D341Med (cell line): ENCODE results near the gene RASSF9.

Source experiments
- DNase-seq: peaks from one replicate; pipeline ENCODE4 v3.0.0; 2012; ENCODE audit warnings: low spot score

RASSF9 gene

DNA sequence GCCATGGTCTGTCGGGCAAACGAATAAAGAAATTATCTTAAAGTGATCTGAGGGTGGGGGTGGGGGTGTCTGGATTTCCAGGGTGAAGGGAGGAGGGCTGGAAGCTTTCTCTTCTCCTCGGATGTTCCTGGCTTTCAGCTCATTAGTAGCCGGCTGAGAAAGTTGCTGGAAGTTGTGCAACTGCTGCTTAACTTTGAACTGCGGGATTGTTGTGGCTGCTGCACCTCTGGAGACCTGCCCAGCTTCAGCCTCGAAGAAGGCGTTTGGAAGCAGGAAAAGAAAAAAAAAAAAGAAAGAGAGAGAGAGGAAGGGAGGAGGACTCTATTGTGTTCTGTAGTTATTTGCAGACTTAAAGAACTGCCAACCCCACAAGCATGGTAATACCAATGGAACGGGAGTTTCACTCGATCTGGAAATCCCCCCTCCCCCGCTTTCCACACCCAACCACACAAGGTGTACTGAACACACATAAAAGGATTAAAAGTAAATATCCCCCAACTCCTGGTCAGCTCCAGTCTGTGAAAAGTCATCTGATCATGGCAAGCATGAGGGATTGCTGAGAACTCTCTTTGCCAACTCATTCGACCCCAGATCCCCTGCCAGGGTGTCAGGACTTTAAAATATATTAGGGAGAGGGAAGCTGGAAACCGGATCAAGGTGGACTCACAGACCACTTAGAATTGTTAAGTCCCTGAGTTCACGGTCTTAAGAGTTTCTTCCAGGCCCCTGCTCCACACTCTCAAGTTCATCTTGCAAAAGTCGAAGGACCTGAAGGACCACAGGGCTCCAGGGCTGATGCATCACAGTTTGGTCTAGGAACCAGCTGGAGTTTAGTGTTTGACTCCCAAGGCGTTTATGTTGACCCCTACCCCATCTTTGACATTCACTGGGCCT lies at the start of gene RASSF9:
RASSF9 (minus strand) TSS at position 213 of the 894 bp plus-strand sequence; CDS start at position 5, 208 bp downstream.
- no peak for DNase-seq

DNA sequence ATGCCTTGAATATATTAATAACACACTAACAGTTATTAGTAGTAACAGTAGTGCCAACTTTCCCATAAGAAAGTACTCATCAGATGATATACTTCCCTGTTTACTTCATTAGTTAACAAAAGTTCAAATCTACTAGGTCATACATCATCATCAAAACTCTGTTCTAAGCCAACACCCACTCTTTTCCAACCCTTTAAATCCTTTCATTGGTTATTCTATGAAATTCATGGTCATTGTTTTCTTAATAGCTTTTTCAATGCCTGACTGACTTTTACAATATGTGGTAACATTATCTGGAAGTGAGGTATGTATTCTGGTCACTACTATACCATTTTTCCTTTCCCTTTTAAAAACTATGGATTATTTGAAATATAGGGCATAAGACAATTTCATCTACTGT lies 47.6 kb upstream of the RASSF9 start:
- no peak for DNase-seq

DNA sequence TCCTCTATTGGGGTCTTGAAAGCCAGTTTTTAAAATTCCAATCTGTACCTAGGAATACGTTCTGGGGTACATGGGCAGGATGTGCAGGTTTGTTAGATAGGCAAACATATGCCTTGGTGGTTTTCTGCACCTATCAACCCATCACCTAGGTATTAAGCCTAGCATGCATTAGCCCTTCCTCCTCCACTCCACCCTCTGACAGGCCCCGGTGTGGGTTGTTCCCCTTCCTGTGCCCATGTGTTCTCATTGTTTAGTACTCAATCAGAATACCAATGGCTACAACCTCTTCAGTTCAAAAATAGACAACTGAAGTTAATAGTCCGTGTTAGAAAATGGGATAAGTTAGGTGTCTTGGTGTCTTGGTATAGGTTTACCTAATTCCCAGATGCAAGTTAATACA lies 41.2 kb upstream of the RASSF9 start:
- no peak for DNase-seq

DNA sequence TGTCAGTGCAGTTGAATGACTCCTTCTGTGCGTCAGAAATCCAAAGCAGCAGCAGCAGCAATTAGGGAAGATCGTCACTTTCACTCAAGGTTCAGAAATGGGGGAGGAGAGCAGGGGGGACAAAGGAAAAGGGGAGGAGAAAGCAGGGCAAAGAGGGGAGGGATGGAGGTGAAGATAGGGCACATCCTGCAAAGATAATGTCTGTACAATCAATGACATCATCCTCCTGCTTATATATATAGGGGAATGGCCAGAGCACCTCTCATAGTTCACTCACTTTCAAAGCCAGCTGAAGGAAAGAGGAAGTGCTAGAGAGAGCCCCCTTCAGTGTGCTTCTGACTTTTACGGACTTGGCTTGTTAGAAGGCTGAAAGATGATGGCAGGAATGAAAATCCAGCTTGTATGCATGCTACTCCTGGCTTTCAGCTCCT lies 37.8 kb upstream of the RASSF9 start, which contains the start of gene NTS:
NTS (plus strand) TSS at position 265 of the 431 bp plus-strand sequence; CDS start at position 374, 109 bp downstream.
- no peak for DNase-seq

DNA sequence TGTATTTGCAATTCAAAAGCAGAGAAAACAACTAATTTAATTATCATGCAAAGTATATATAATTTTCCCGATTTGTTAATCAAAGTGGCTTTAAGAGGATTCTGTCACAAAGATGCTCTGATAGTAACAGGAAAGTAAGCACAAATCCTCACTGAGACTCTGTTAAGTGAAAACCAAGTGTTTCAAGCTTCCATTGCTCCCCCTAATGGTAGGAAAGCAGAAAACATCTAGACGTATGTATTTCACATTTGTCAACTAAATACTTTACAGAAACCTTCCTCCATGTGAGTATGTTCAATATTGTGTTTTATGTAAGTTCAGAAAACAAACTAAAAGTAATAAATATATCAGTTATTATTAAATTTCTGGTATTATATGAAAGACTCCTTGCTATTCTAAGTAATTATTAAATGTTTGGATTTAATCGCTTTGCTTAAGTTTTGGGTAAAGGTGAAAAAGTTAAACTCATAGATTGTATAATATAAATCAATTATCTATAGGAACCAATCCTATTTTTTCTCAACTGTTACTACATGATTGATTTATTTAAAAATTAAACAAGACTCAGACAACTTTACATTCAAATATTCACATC lies 36.4 kb upstream of the RASSF9 start:
- DNase-seq: peak; percentile 28

DNA sequence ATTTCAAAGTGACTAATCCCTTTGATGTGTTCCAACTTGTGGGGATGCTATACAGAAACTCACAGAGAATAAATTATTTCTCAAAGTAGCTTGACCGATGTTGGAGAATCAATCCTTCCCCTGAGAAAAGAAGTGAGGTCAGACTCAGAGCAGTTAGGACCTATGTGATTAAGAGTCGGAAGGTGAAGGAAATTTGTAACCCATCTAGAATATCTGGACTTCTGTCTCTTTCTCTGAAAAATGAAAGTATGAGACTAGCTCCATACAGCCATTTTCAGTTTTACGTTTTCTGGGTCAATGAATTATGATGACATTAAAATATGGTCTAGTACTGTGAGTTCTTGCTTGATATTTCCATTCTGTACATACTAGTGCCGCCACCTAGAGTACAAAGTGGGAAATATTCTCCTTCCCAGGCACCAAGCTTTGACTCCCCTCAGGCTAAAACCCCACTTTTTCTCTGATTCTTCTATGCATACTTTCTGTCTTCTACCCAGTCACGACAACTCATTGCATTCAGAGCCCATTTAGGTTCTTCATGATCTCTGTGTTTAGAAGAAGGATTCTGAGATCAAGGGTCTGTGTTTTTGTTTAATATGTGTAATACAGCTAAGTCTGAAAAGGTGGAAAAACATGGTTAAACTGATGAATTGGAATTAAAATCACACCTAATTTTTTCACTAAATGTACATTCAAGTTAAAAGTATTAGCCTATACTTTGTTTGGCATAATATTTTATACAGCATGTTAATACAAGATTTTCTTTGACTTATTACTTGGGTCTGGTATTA lies 31.0 kb upstream of the RASSF9 start:
- peak; percentile 52 for DNase-seq

DNA sequence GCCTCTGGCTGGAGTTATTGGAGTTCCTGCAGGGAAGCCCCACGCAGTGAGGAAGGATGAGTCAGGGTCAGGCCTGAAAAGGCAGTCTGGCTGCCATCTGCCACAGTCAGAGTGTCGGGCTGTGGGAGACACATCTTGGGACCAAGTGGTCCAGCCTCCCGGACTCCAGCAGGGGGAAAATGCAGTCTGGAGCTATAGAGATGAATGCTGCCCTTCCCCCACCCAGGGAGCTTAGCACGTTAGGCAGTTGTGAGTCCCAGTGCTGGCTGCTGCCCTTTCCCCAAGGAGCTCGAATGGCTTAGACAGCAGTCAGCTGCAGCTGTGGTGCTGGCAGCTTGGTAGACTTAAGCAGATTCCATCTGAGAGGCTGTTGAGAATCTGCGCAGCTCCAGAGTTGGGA lies 29.7 kb upstream of the RASSF9 start:
- peak; percentile 34 for DNase-seq

DNA sequence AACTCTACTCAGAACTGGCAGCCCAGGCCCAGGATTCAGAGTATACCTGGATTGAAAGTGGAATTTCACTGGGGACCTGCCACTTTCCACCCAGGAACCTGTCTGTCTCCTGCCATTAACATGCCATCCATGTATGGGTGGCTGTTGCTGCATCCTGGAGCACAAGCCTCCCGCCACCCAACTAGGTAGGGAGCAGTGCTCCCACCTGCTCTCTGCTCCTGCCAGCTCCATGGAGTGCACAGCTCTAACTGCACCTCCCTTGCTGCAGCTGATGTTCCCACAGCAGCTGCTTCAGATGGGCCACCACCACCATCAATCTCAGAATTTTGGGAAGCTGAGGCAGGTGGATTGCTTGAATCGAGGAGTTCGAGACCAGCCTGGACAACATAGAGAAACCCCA lies 20.8 kb upstream of the RASSF9 start:
- DNase-seq: no peak

DNA sequence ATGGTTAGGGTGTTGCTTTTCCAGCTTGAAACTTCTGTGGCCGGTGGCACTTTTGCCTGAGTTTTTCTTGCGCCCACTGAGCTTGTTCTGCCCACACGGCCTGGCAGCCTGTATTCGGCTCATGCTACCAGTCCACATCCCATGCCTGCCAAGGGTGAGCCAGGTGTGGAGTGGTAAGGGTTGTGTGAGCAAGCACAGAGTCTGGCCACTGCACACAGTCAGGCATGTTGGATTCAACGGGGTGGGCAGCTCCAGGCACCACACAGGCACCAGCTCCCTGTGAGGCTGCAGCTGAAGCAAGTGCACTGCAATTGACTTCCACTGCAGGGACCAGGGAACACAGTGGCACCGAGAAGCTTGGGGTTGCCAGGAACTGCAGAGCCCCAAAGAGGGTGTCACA lies 19.1 kb upstream of the RASSF9 start:
- no peak for DNase-seq

DNA sequence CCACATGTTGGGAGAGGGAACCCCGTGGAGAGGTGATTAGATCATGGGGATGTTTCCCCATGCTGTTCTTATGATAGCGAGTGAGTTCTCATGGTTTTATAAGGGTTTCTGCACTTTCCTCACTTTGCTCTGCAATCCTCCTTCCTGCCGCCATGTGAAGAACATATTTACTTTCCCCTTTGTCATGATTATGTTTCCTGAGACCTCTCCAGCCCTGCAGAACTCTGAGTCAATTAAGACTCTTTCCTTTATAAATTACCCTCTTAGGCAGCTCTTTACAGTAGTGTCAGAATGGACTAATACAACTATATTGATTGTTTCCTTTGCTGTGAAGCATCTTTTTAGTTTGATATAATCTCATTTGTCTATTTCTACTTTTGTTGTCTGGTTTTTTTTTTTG lies 13.1 kb upstream of the RASSF9 start:
- no peak for DNase-seq

DNA sequence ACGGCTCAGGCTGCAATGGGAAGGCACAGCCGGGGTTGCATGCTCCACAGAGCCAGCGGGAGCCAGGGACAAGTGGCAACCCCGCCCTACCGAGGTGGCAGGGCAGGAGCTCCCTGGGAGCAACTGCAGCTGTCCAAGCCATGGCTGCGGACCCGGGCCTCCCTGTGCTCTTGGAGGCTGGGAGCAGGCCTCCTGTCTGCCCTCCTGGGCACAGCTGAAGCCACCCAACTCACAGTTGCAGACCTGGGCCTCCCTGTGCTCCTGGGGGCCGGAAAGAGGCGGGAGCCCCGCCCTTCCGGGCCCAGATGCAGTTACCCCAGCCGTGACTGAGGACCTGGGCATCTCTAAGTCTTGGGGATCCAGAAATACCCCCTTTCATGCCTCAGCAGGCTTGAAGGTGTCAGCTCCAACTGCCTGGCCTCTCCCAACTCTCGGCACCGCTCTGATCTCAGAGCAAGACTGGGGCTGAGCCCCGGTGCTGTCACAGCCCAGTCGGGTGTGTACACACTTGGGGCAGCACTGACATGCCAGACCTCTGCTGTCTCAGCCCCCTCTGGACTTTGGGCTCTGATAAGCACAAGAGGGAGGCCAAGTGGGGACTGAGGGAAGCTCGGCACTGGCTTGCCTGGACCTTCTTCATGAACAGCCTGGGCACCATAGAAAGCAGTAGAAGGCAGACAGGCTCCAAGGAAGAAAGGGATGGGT lies 7.5 kb upstream of the RASSF9 start:
- no peak for DNase-seq

DNA sequence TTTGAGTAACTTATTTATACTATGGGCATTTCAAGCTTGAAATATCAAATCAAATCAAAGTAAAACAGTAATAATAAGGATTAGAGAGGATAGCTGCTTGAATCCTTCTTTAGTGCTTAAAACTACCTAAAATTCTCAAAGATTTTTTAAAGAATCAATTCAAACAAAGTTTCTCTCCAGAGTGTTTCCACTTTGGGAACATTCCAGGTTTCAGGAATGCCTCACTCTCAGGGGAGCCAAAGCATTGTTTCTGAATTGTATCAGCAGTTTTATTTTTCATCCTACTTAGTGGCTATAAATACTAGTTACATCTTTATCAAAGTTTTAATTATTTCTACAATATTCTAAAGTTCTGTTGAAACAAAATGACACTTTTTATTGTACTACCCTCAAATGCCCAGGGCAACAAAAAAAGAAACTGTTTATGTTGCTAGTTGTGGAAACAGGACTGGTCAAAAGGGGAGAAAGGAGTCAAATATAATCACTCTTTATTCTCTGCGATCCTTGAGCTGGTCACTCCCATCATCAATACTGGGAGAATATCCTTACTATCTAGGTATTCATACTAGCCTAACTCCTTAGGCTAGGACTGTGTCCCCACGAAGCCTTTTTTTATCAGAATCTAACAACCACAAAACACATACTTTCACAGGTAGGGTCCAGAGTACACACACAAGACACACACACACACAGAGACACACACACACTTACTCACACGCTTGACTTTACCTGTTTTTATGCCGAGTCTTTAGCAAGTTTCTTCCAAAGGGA lies 598 bp downstream of the RASSF9 start:
- DNase-seq: no peak

DNA sequence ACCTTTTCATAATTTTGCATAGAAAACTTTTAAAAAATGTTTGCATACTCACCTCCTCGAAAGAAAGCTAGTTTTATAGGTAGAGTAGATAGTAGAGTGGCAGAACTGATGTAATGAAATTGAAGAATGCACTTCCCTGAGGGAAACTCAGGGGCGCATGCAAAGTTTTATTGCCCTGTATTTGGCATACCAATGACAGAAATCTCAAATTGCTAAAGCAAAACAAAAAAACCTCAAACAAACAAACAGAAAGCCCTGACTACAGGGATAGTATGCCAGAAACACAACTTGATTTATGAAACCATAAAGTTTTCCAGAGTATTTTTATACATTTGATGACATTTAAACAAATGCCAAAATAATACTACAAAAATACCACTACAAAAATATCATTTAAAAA lies 1.8 kb downstream of the RASSF9 start:
- no peak for DNase-seq

DNA sequence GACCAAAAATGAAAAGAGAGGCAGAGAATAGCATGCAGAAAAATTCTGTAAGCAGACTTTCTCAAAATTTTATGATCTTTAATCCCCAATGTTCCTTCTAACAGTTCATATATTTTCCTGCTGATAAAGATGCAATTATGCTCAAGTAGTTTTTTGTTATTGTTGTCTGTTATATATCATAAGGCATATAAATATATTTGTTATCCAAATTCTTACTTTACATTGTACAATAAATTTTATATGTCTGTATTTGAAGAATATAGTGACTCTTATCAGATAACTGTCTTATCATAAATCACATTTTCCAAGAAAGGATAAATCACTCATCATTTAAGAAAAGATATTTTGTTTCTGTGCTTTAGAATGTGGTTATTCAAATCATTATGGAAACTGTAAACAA lies 2.6 kb downstream of the RASSF9 start:
- no peak for DNase-seq

DNA sequence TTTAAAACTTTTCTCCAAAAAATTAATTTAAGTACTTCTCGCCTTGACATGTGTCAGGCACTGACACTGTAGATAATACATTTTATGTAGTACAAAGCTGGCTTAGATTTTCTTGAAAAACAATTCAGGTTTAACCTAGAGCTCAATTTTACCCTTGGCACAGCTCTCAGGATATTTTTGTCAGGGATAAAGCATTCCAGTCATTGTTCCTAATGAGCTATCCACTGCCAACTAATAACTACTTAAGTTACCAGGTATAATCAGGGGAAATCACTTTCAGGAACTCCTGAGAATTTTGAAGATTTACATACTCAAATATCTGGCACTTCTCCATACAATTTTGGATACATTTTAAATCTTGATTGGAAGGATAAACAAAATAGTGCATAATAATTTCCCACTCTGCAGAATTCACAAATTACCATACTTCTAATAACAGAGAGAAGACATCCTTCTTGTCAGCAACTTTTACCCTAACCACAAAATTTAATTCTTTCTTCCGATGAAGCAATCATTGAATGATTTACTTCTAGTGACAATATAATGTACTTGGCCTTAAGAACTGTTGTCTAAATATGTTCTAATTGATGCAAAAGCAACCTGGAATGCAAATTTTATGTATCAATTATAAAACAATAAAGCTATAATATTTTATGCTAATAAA lies 4.8 kb downstream of the RASSF9 start:
- DNase-seq: no peak

DNA sequence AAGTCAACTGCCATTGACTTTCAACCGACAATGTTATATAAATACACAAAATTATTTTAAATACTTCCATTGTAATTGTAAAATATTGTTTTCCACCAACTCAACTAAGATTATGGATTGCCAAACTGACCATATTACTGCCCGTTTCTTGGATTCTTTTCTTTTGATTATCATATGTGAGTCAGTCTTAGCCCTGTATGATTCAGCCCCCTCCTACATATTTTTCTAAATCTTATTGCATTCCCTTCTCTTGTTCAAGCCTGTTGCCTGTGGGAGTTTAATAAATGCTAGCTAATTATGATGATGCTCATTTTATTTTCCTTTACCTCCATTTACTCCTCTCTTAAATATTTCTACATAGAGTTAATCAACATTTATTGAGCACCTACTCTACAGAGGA lies 6.8 kb downstream of the RASSF9 start:
- DNase-seq: no peak

DNA sequence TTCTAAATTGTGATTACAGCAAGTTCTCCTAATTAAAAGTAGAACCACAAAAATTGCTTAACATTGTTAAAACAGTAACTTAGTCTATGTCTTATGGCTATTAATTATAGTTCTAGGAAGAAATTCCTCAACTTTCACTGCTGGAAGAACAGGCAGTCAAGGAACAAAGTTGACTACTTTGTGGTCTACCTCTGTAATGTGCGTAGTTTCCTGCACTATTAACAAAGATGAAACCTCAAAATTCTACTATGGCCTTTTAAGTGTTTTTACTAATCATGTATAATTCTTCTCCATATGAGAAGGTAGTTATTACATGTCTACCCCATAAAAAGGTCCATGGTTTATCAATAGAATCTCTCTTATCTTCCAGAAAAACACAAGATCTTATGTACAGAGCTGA lies 7.6 kb downstream of the RASSF9 start:
- no peak for DNase-seq

DNA sequence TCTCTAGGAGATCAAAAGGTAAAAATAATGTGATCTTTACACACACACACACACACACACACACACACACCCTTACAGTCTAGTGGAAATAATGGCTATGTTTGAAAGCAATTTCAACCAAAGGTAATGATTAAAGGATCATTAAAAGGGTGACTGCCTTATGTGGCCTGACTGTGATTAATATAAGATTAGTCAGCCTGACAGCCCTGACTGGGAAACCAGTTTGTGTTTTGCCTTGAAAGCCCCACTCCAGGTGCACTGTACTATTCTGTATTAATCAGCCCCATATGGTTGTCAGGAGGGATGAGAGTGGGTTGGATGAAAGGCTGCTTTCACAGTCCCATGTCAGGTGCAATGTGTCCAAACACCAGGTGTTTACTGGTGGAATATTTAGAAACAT lies 10.5 kb downstream of the RASSF9 start:
- DNase-seq: no peak

DNA sequence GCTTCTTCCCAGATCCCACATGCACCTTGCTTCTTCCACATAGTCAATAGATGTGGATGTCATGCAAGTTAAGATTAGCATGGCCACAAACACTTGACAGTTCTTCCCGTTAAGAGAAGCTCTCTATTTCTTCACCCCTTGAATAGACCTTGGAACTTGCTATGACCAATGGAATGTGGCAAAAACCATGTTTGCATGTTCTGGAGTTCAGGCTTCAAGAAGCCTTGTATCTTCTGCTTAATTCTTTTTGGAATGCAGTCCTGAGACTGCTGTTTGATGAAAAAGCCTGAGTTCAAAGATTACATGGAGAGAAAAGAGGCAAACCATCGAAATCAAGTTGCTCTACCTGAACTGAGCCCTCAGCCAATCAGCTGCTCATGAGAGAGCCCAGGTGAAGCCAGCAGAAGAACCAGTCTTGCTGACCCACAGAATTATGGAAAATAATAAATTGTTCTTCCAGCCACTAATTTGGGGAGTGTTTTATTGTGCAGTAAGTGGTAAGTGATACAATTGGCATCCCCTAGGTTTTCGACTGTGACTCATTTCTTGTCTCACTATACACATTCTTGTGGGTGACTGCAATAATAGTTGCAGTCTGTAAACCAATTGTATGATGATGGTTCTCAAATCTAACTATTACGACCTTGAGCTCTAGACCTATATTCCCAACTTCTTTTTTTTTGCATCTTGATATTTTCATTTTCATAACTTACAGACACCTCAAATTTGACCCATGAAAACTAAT lies 12.6 kb downstream of the RASSF9 start:
- DNase-seq: no peak

DNA sequence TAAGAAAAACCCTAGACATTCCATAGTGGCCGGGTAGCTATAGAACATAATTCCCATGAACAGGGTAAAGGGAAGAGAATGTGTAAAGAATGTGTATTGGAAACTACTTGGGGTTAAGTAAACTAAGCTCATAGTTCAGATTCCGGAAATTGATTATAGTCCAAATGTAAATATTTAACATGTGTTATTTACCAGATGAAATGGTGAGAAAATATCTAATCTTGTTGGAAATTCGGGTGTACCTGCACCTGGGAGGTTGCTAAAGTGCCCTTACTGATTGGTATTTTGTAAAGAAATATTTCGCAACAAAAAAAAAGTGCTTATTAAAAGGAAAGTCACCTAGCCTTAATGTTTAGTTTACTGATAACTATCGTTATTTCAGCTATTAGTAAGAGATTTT lies 14.4 kb downstream of the RASSF9 start:
- no peak for DNase-seq
